OCI-LY7 (cell line): ENCODE measurements around the gene DAZAP1.

ENCODE experiments used
- CTCF ChIP-seq: fragments of 200-600 bp; sonication (generic); conservative IDR thresholded peaks from 2 replicates; pipeline ENCODE4 v1.5.1; 2014; ENCODE audit warnings: mild to moderate bottlenecking, antibody characterized with exemption, low read length, moderate library complexity, mixed read lengths
- EZH2phosphoT487 ChIP-seq: fragments of 200-600 bp; sonication (generic); IDR thresholded peaks from 2 replicates; pipeline ENCODE4 v1.6.1; 2018; ENCODE audit warnings: low read depth, borderline replicate concordance, mild to moderate bottlenecking, mixed run types, antibody characterized with exemption, low read length, moderate library complexity, mixed read lengths

GRCh38 chr19:1481893-1482360 is 74.5 kb downstream of the DAZAP1 start:
- TF ChIP-seq CTCF, result no peak
- TF ChIP-seq EZH2phosphoT487, result no peak
